HEK293T (cell line): Measurements from ENCODE around the gene TMEM178A.

Source experiments
- CTCF ChIA-PET: fragments of 350-600 bp; formaldehyde crosslinking; extraction: SDS; loops from one replicate; lab custom pipeline; 2021; ENCODE audit warnings: antibody characterized with exemption, inconsistent platforms; lab: Yijun Ruan, JAX
- POLR2A ChIA-PET: fragments of 350-600 bp; formaldehyde crosslinking; extraction: SDS; loops from one replicate; lab custom pipeline; 2020; ENCODE audit warnings: antibody characterized with exemption, inconsistent platforms; lab: Yijun Ruan, JAX
- DNase-seq: peaks from one replicate; pipeline ENCODE4 v3.0.0; 2012; ENCODE audit warnings: mixed read lengths; ENCODE audit errors: extremely low spot score
- ARNT ChIP-seq: fragments of 450-650 bp; IDR thresholded peaks from 2 replicates; pipeline ENCODE4 v1.6.1; 2017; ENCODE audit warnings: mild to moderate bottlenecking
- BHLHE40 ChIP-seq: fragments of 450-650 bp; IDR thresholded peaks from 2 replicates; pipeline ENCODE4 v1.6.1; 2016; ENCODE audit warnings: mild to moderate bottlenecking, moderate library complexity, borderline replicate concordance
- CTBP1 ChIP-seq: fragments of 450-650 bp; IDR thresholded peaks from 2 replicates; pipeline ENCODE4 v1.6.1; 2016; ENCODE audit warnings: borderline replicate concordance
- ELF4 ChIP-seq: fragments of 450-650 bp; IDR thresholded peaks from 2 replicates; pipeline ENCODE4 v1.6.1; 2017; ENCODE audit warnings: antibody characterized with exemption
- FOXA1 ChIP-seq: fragments of 450-650 bp; IDR thresholded peaks from 2 replicates; pipeline ENCODE4 v1.6.1; 2016; ENCODE audit warnings: mild to moderate bottlenecking
- FOXK2 ChIP-seq: fragments of 450-650 bp; IDR thresholded peaks from 2 replicates; pipeline ENCODE4 v1.6.1; 2016; ENCODE audit warnings: mild to moderate bottlenecking
- FOXM1 ChIP-seq: fragments of 450-650 bp; IDR thresholded peaks from 2 replicates; pipeline ENCODE4 v1.6.1; 2017; ENCODE audit warnings: mild to moderate bottlenecking, borderline replicate concordance
- HDGF ChIP-seq: fragments of 450-650 bp; IDR thresholded peaks from 2 replicates; pipeline ENCODE4 v1.6.1; 2017; ENCODE audit warnings: antibody characterized with exemption, borderline replicate concordance
- L3MBTL2 ChIP-seq: fragments of 450-650 bp; conservative IDR thresholded peaks from 2 replicates; pipeline ENCODE4 v1.6.1; 2016; ENCODE audit warnings: mild to moderate bottlenecking
- LEF1 ChIP-seq: fragments of 450-650 bp; IDR thresholded peaks from 2 replicates; pipeline ENCODE4 v1.6.1; 2017; ENCODE audit warnings: mild to moderate bottlenecking, borderline replicate concordance
- NFRKB ChIP-seq: fragments of 450-650 bp; IDR thresholded peaks from 2 replicates; pipeline ENCODE4 v1.6.1; 2016; ENCODE audit warnings: mild to moderate bottlenecking, moderate library complexity
- PKNOX1 ChIP-seq: fragments of 450-650 bp; IDR thresholded peaks from 2 replicates; pipeline ENCODE4 v1.6.1; 2016
- SP1 ChIP-seq: fragments of 450-650 bp; IDR thresholded peaks from 2 replicates; pipeline ENCODE4 v1.6.1; 2017
- SUZ12 ChIP-seq: fragments of 450-650 bp; IDR thresholded peaks from 2 replicates; pipeline ENCODE4 v1.6.1; 2016; ENCODE audit warnings: mild to moderate bottlenecking
- TARDBP ChIP-seq: fragments of 450-650 bp; IDR thresholded peaks from 2 replicates; pipeline ENCODE4 v1.6.1; 2016
- ZNF384 ChIP-seq: fragments of 450-650 bp; IDR thresholded peaks from 2 replicates; pipeline ENCODE4 v1.6.1; 2016

The TMEM178A gene

DNA sequence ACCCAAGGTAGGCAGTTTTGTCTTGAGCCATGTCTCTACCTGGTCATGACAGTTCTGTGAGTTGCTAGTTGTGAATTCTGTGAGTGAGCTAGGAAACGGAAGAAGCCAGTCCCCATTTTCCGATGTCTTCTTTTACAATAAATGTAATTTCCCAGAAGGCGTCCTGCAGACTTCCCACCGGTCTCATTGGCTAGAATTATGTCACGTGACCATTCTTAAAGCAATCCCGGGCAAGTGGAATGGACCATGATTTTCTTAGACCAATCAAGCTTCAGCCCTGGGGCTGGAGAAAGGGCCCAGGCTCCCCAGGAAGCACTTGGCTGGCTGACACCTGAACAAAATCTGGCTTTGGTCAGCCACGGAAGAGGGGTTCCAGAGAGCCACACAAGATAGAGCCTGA, 10.6 kb downstream of the TMEM178A start:
- ChIA-PET POLR2A (no interaction called here), CTCF (no interaction called here)
- TF ChIP-seq ELF4 (no peak), FOXK2 (no peak), L3MBTL2 (no peak), ARNT (no peak), LEF1 (no peak), ZNF384 (no peak), TARDBP (no peak)
- no peak for DNase-seq

DNA sequence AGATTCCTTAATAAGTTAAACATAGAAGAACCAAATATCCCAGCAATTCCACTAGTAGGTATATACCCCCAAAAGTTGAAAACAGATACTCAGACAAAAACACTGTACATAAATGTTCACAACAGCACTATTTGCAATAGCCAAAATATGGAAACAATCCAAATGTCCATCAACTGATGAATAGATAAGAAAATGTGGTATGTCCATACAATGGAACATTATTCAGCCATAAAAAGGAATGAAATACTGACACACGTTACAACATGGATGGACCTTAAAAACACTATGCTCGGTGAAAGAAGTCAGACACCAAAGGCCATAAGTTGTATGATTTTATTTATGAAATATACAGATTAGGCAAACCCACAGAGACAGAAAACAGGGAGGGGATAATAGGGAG, 12.5 kb downstream of the TMEM178A start:
- CTCF ChIA-PET, result no interaction called here
- no peak for DNase-seq
- TF ChIP-seq SP1, result no peak
- no peak for TF ChIP-seq FOXM1
- no peak for TF ChIP-seq ELF4
- TF ChIP-seq CTBP1, result no peak
- POLR2A ChIA-PET, result no interaction called here

GRCh38 chr2:39679805-39680204, 14.1 kb downstream of the TMEM178A start:
- POLR2A ChIA-PET, result no interaction called here
- CTCF ChIA-PET, result no interaction called here
- DNase-seq, result no peak
- TF ChIP-seq ELF4 (no peak), SUZ12 (no peak), TARDBP (no peak), FOXK2 (no peak), SP1 (no peak), HDGF (no peak), PKNOX1 (no peak), FOXM1 (no peak), NFRKB (no peak), ARNT (no peak), LEF1 (no peak), FOXA1 (no peak), ZNF384 (no peak)

DNA sequence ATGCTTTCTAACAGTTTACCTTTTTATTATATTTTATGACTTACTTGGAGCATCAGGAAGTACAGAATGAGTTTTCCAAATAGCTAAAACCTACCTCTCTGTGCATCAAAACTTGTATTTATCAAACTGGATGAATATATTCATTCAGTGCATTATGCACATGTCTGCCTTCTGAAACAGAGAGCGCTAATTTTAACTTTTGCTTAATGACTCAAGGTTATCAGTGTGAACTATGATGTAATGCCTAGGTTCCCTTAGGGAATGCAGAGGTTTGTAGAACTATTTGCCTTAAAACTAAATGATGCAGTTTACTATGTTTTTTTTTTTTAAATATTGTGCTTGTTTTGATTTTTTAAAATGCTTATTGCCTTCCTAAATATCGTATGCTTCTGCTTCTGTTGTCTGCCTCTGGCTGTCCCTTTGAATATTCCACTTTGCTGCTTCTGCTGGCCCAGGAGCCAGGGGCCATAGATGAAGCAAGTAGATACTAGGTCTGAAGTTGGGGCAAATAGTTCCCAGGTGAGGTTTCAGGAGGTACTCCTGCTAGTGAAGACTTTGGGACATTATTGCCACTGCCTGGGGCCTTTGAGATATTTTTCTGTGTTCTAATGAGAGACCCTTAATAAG, 16.5 kb downstream of the TMEM178A start:
- no peak for DNase-seq
- TF ChIP-seq SP1, result no peak
- no peak for TF ChIP-seq NFRKB
- TF ChIP-seq L3MBTL2, result no peak
- no peak for TF ChIP-seq LEF1
- no peak for TF ChIP-seq FOXA1
- TF ChIP-seq ARNT, result no peak
- TF ChIP-seq ELF4, result no peak
- TF ChIP-seq BHLHE40, result no peak
- no peak for TF ChIP-seq HDGF
- no peak for TF ChIP-seq FOXM1
- no peak for TF ChIP-seq TARDBP
- no peak for TF ChIP-seq CTBP1
- TF ChIP-seq FOXK2, result no peak
- no peak for TF ChIP-seq SUZ12
- no peak for TF ChIP-seq ZNF384
- TF ChIP-seq PKNOX1, result no peak
- CTCF ChIA-PET, result no interaction called here
- POLR2A ChIA-PET, result no interaction called here

DNA sequence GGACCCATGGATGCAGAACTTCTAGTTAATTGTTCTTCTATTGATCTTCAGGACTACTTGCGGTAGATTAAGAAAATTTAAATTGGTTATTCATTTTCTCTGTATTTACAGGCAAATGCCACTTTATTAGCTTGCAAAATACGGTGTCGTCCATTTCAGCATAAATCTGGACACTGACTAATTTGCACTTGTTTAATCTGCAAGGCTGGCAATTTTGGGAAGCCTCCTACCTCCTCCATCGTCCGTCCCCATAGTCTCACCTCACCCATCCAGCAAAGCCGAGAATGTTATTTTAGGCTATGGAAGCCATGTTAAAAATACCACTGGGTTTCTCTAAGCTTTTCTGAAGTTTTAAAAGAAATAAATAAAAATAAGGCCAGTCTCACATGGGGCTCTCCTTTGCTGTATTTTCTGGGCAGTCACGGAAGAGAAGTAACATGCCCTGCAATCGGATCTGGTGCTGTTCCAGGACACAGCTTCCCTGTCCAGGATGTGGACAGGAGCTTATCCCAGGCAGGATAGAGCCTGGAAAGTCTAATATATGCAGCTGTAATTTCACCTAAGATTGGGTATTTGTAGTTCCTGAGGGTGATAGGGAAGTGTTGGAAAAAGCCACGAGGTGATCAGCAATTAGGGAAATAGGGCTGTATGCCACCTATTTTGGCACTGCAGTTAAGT, 17.4 kb downstream of the TMEM178A start:
- ChIA-PET POLR2A (no interaction called here), CTCF (interaction anchor here (1.1 kb wide), 1 partner anchor 89 kb away, joined by 4 read pairs; no protein-coding TSS in a partner anchor)
- TF ChIP-seq FOXK2 (no peak), L3MBTL2 (no peak), SUZ12 (no peak), ARNT (no peak), FOXA1 (no peak), NFRKB (no peak), BHLHE40 (no peak), ELF4 (no peak), CTBP1 (no peak), SP1 (no peak), ZNF384 (no peak), TARDBP (no peak), HDGF (no peak)
- DNase-seq, result no peak

GRCh38 chr2:39684464-39684863, 18.7 kb downstream of the TMEM178A start:
- no peak for TF ChIP-seq TARDBP
- CTCF ChIA-PET, result no interaction called here
- DNase-seq, result no peak
- POLR2A ChIA-PET, result no interaction called here

- ChIA-PET CTCF (no interaction called here), POLR2A (no interaction called here)
- TF ChIP-seq PKNOX1 (no peak), CTBP1 (no peak), LEF1 (no peak), FOXA1 (no peak), TARDBP (no peak), BHLHE40 (no peak), L3MBTL2 (no peak), HDGF (no peak), FOXM1 (no peak), FOXK2 (no peak), ELF4 (no peak)
- no peak for DNase-seq
These were observed 19.4 kb downstream of the TMEM178A start for GRCh38 chr2:39685126-39685525.
